Endothelial cell of umbilical vein (primary cell): ENCODE measurements around the gene SLC45A2.

Source experiments
- CTCF ChIP-seq, 2 donors: IDR thresholded peaks; 1 replicate in 1 of 2; 2 replicates in 1 of 2; pipeline ENCODE4 v1.5.1; 2011; ENCODE audit warnings: low read length in 2 of 2, mild to moderate bottlenecking in 2 of 2, moderate library complexity in 2 of 2, control low read depth in 1 of 2, inconsistent platforms in 1 of 2, low read depth in 1 of 2; ENCODE audit not compliant: insufficient read depth in 1 of 2; ENCODE audit errors: extremely low read depth in 1 of 2
- EZH2 ChIP-seq: IDR thresholded peaks from 2 replicates; pipeline ENCODE4 v1.6.1; 2012; ENCODE audit warnings: borderline replicate concordance, low read depth, mild to moderate bottlenecking, moderate library complexity, low read length, inconsistent platforms; ENCODE audit not compliant: severe bottlenecking
- MAX ChIP-seq: IDR thresholded peaks from 2 replicates; pipeline ENCODE4 v1.6.1; 2011; ENCODE audit not compliant: insufficient read depth, insufficient read length
- MYC ChIP-seq: IDR thresholded peaks from one replicate; pipeline ENCODE4 v1.6.1; 2011; ENCODE audit warnings: mild to moderate bottlenecking, low read depth, low read length
- POLR2A ChIP-seq: IDR thresholded peaks from 2 replicates; pipeline ENCODE4 v1.6.1; 2012; ENCODE audit warnings: low read depth, mild to moderate bottlenecking, control low read depth, low read length
- POLR2AphosphoS5 ChIP-seq: IDR thresholded peaks from 2 replicates; pipeline ENCODE4 v1.6.1; 2012; ENCODE audit warnings: low read depth, mild to moderate bottlenecking, control low read depth, low read length, moderate library complexity; ENCODE audit not compliant: insufficient read depth

- TF ChIP-seq POLR2A (no peak), CTCF (IDR thresholded peaks at IDR 0.05; ENCODE audit: extremely low read depth in 1 of 2, insufficient read depth in 1 of 2, low read depth in 1 of 2, low read length in 2 of 2) (no peak), EZH2 (no peak), MYC (no peak), MAX (no peak), POLR2AphosphoS5 (no peak)
Observed at GRCh38 chr5:33973271-33973670, 11.2 kb downstream of the SLC45A2 start.
